NCI-H446 (cell line): ENCODE data around the gene CLECL1.

Source experiments
- DNase-seq, 2 experiments: peaks; one replicate each; lab custom pipeline; 2025; lab: John Stamatoyannopoulos, UW

The CLECL1 gene

GRCh38 chr12:9732921-9733461 lies at the start of gene CLECL1:
Gene CLECL1 (minus strand): TSS chr12:9733097.
- no peak for DNase-seq

GRCh38 chr12:9781360-9781759 lies 48.5 kb upstream of the CLECL1 start:
- DNase-seq: no peak

GRCh38 chr12:9779209-9779608 lies 46.3 kb upstream of the CLECL1 start:
- DNase-seq: no peak

- no peak for DNase-seq
These were observed 43.9 kb upstream of the CLECL1 start for GRCh38 chr12:9776781-9777180.

GRCh38 chr12:9773216-9773877 lies 40.5 kb upstream of the CLECL1 start:
- no peak for DNase-seq

- no peak for DNase-seq
These were observed 30.1 kb upstream of the CLECL1 start for GRCh38 chr12:9763025-9763424.

- DNase-seq: no peak
These were observed 29.5 kb upstream of the CLECL1 start for GRCh38 chr12:9762369-9762768.

GRCh38 chr12:9761419-9761781 lies 28.5 kb upstream of the CLECL1 start:
- no peak for DNase-seq

GRCh38 chr12:9760699-9761418 lies 28.0 kb upstream of the CLECL1 start, which contains the start of gene CD69:
Gene CD69 (minus strand): TSS chr12:9760901. CDS start chr12:9760820, 81 bp downstream.
- no peak for DNase-seq

- DNase-seq: no peak
These were observed 27.2 kb upstream of the CLECL1 start for GRCh38 chr12:9760120-9760519.

GRCh38 chr12:9759694-9760093 lies 26.8 kb upstream of the CLECL1 start:
- DNase-seq: no peak

GRCh38 chr12:9758119-9758518 lies 25.2 kb upstream of the CLECL1 start:
- DNase-seq: no peak

- no peak for DNase-seq
These were observed 24.6 kb upstream of the CLECL1 start for GRCh38 chr12:9757433-9758025.

- no peak for DNase-seq
These were observed 23.8 kb upstream of the CLECL1 start for GRCh38 chr12:9756706-9757105.

GRCh38 chr12:9756170-9756569 lies 23.3 kb upstream of the CLECL1 start:
- DNase-seq: no peak

- DNase-seq: no peak
These were observed 22.7 kb upstream of the CLECL1 start for GRCh38 chr12:9755567-9755966.

- DNase-seq: no peak
These were observed 22.1 kb upstream of the CLECL1 start for GRCh38 chr12:9755035-9755434.

- DNase-seq: no peak
These were observed 21.4 kb upstream of the CLECL1 start for GRCh38 chr12:9754099-9754927.

- no peak for DNase-seq
These were observed 20.6 kb upstream of the CLECL1 start for GRCh38 chr12:9753498-9753897.

- no peak for DNase-seq
These were observed 20.2 kb upstream of the CLECL1 start for GRCh38 chr12:9753073-9753472.

- DNase-seq: no peak
These were observed 19.4 kb upstream of the CLECL1 start for GRCh38 chr12:9752145-9752933.
